HG02884 (cell line): ENCODE data around the gene XPR1.

ENCODE experiments used
- ATAC-seq: cut with Tn5 transposase; IDR thresholded peaks from one replicate; pipeline ENCODE4 v1.9.1; 2021; ENCODE audit warnings: mild to moderate bottlenecking, moderate library complexity; ENCODE audit not compliant: unreplicated experiment

XPR1 gene

DNA sequence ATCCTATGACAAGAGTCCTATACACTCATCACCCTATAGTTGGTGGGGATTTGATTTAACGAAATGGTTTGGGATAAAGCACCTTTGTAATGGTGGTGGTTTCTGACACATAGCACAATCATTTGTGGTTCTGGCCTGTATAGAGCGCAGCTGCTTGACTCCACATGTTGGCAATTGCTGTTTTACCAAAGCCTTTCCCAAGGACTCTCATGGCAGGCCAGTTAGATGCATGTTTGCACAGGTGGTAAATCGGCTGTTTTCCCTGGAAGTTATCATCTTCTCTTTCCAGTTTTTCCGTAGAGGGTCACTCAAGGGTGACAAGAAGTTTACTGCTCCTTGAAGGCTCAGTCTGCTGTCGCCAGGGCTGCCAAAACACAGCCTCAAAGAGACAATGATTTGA is 17.1 kb upstream of the XPR1 start:
- no peak for ATAC-seq

DNA sequence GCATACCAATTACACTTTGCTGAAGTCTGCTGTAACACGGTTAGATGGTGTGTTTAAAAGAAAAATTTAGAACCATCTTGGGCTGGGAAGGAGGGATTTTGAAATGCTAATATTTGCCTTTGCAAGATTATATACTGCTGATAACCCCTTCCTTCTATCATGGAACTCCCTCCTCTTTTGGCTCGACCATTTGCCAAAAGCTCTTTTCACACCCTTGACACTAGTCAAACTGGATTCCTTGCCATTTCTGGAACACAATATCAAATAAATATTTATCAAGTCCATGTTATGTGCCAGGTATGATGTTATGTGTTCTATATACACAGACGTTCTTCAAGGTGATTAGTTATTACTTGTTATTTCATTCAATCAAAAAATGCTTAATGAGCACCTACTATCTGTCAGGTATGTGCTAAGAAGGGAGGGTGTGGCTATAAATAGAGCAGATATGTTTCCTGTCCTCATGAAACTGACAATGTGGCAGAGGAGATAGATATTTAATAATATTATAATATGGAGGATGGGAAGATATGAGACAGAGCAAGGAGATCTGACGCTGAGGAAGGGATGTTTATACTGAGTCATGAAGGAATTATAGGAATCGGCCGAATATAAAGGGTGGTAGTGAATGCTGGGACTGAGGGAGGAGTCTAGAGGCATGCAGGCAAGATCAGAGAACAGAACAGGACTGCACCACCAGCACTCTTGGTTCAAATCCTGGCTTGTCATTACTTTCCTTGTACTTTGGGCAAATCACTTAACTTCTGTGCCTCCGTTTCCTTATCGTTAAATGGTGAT is 16.1 kb upstream of the XPR1 start:
- ATAC-seq = no peak

DNA sequence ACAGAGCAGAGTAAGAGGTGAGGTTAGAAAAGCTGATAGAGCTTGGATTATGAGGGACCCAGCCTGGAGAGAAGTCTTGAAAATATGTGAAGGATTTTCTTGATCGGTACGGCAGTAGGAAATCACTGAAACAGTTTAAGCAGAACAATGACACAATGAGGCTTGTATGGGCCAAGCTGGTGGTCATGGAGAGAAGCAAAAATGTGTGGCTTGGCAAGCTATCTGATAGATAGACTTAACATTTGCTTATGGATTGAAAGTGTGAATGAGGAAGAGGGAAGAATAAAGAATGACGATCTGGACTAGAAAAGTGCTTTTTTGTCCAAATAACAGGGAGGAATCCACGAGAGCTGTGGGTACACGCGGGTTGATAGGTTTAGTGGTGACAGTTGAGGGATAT is 15.4 kb upstream of the XPR1 start:
- ATAC-seq = no peak

DNA sequence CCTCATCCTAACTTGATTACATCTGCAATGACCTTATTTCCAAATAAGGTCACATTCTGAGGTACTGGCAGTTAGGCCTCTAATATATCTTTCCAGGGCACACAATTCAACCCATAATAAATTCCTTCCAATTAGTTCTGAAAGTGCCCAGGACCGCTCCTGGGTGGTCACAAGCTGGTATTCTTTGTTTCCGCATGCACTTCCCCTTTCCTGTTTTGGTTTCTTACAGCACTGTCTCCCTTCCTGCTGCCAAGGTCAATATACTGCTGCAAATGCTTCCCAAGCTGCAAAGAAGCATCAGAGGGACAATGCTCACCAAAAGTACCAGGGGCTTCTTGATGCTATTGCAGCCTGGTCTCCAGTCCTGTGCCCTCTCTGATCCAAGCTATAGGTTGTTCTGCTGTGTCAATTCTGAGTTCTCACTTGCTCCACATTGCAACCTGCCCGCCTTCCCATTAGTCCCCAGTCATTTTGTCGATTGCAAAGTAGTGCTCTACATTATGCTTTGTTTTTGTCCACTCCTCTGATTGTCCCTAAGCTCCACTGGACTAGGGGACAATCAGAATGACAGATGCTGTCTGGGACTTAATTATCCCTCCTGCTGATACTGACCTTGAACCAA is 13.9 kb upstream of the XPR1 start:
- no peak for ATAC-seq

DNA sequence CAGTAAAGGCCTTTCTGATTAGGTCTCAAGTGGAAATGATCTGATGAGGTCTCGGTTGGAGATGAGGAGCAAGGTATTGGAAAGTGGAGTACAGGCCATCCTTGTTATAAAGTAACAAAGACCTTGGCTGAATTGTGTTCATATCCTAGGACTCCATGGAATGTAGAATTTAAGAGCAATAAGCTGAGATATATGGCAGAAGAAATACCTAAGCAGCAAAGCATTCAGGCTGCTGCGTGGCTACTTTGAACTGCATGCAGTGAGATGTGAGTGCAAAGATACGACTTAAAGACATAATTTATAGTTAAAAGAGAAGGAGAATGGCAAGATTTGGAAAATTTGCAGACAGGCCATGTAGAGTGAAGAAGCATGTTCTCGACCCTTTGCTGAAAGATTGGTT is 11.2 kb upstream of the XPR1 start:
- ATAC-seq = no peak

DNA sequence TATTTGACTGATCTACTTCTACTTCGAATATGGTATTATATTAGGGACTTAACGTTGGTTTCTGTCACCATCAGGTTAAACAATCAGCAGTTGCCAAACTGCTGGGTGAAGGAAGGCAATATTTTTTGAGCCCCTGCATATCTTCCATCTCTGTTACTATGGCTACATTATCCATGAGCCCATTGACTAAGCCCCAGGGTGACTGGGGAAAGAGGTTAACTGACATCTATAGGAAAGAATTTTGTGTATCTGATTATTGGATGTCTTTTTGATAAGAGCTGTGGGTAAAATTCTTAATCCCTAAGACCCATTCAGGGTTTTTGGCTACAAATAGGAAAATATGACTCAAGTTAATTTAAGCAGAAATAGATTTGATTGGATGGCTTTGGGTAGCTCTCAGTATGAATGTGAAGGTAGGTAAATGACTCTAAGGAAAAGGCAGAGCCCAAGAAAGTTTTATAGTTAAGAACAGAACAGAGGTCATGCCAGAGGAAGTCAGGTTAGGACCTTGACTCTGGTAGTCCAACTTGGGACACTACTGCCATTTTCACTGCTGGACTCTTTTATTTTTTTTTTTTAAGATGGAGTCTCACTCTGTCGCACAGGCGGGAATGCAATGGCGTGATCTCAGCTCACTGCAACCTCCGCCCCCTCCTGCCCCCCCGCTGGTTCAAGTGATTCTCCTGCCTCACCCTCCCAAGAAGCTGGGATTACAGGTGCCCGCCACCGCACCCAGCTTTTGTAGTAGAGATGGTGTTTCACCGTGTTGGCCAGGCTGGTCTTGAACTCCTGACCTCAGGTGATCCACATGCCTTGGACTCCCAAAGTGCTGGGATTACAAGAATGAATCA is 8.9 kb upstream of the XPR1 start:
- no peak for ATAC-seq

DNA sequence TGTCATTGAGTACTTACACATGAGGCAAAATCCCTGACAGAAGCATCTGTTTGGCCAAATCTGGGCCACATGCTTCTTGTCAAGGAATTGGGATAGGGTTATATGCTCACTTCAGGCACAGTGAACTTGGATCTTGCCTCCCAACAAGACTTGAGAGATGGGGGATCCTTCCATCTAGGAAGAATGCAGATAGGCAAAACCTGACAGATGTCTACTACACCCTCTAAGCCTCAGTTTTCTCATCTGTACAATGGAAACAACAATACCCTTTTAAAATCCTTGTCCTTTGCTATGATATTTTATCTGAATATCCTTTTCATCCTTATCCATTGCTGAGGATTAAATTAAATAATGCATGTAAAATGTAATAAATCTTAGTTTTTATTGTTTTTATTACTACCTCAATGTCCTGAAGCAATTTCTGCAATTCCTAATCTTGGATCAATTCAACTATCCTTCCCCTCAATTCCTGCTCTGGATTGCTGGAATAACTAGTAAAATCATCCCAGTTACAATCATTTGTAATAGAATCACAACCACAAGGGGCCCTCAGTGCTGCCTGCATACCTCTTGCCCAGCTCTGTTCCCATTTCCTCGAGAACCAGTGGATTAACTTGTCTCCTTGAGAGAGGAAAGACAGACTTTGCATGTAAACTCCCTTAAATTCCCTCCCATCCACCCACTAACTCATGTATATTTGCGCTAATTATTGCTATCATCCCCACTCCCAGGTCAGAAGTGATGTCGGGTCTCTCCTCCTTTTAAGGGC is 8.1 kb upstream of the XPR1 start:
- no peak for ATAC-seq

DNA sequence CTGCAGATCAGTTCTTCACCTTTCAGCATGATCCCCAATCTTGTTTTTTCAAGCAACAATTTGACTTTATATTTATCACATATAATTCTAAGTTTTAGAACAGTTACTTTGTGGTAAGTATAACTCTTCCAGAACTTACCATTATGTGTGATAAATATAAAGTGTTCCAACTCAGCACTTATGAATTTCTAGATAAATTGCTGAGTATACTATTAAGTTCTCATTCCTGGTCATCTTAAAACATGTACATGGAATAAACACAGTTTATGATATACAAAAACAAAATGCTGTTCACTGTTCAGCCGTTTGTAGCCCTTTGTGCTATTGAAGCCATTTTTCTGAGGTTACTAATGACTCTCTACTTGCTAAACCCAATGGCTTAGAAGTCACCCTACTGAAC is 5.1 kb upstream of the XPR1 start:
- ATAC-seq = no peak

DNA sequence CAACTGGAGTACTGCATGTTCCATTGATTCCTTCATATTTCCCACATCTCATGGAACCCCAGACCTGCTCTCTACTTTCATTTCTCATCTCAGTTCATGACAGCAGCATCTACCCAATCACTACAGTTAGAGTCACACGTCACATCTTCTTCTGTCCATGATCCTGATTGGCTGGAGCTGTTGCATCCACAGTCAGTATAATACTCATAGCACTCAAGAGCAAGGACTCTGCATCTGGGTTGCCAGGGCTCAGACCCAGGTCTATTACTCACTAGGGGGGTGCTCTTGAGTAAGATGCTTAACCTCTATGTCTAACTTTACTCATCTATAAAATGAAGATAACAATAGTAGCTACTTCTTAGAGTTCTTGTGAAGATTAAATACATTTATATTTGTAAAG is 4.4 kb upstream of the XPR1 start:
- no peak for ATAC-seq

DNA sequence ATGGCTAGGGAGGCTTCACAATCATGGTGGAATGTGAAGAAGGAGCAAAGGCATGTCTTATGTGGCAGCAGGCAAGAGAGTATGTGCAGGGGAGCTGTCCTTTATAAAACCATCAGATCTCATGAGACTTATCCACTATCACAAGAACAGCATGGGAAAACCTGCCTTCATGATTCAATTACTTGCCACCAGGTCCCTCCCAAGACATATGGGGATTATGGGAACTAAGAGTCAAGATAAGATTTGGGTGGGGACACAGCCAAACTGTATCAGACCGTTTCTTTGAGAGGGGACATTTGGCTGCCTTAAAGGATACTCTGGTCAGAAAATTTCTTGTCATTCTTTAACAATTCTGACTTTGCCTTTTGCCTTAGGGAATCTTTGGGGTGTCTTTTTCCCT is 3.2 kb upstream of the XPR1 start:
- ATAC-seq = no peak

DNA sequence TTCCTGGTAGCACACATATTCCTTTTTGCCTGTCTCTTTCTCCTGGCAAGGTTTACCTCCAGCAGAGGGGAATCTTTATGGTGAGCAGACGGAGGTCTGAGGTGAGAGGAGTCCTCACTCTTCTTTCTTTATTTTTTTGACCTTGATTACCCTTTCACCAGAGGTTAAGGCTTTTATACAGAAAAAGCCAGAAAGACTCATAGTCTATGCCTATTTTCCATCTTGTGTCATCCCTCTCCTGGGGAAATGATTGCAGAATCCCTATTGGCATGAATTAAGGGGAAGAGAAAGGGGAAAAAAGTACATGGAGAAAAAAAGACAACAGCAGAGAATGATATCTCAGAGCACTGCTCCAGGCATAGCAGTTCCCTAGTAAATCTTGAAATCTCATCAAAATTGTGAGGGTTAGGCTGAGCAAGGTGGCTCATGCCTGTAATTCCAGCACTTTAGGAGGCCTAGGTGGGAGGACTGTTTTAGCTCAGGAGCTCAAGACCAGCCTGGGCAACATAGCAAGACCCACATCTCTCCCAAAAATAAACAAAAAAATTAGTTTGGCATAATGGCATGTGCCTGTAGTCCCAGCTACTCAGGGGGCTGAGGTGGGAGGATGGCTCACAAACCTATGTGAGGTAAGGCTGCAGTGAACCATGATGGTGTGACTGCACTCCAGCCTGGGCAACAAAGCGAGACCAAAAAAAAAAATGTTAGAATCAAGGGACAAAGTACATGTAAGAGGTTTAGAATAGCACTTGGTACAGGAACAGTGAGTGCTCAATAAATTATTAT is 1.2 kb upstream of the XPR1 start:
- no peak for ATAC-seq

DNA sequence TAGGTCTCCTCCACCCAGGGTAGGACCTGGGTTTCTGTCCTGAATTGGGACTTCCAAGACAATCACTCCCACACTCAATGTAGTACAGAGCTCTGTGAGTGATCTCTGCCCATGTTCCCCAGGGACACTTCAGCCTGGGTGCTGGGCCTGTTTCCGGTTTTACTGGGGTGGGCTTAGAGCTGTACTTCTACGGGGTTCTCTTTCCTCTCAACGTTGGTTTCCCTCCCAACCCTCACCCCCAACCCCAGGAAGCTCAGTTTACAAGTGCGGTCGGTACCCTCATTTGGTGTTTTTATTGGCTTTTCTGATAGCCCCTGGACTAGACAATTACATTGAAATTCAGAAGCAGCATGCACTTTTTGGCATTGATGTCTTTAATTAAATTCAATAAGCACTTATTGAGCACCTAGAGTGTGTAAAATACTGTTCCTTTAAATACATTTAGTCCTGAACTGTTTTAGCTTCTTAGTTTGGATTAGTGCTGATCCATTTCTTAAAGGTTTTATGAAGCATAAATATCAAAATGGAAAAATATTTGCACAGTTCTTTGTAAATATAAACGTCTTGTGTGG is 542 bp upstream of the XPR1 start:
- no peak for ATAC-seq

DNA sequence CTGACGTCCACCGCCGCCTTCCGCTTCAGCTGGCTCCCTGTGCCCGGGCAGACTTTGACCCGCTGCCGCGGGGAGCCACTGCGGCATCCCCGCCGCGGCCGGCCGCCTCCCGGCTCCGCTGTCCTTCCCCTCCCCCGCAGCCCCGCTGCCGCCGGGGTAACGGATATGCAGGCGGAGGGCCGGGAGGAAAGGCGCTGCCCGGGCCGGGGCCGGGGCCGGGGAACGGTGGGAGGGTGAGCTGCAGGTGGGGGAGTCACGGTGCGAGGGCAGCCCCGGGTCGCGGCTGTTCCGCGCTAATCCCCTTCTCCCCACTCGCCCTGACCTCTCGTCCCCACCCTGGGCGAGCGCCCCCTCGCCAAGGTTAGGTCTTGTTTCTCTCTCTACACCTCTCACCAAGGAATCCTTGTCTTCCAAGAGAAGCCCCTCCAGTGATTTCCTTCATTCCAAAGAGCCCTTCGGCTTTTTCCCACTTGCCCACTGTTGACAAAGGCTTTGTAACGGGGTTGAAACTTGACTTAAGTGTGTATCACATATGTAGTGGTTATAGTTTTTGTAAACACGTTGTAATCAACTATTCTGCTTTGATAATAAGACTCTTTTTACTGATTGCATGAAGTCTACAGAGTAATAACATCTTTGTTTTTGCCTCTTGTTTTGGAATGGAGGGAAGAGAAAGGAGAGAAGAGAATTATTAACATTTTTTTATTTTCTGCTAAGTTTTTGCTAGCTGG is 669 bp downstream of the XPR1 start:
- ATAC-seq = peak; percentile 29

DNA sequence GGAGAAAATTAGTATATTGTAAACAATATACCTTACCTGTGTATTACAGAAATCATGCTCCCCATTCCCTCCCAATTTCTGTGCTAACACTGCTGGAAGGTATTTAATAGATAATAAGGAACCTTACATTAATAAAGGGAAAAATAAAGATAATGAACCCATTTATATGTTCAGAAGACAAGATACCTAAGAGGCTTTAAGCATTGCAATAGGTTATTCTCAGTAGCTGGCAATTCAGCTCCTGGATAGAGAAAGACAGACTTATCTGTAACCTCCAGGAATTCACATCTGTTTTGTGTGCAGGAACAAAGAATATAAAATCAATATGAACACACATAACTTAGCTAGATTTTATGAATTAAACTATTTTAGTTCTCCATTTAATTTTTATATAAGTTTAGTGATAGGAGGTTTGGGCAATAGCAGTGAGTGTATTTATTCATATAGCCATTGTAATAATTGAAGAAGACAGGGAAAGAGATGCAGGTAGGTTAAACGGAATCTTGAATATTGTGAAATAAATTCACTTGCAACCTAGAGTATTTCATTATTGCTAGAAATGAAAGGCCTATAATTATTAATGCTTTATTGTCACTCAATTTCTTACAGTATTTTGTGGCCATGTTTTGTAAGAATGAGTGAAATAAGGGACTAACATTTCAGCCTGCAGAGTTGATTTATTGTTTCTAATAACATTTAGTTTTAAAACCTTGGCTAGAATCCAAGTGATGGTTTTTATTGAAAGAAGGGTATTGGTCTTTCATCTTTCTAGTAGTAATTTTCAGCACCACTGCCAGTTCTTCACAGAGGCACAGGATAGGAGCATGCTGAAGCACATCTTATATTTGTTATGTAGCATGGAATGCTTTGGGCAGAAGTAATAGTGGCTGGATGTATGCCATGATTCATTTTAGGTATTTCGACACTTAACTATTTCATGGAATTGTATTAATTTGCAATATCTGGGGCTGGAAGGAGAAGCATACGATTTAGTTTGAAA is 1.5 kb downstream of the XPR1 start:
- ATAC-seq = no peak

DNA sequence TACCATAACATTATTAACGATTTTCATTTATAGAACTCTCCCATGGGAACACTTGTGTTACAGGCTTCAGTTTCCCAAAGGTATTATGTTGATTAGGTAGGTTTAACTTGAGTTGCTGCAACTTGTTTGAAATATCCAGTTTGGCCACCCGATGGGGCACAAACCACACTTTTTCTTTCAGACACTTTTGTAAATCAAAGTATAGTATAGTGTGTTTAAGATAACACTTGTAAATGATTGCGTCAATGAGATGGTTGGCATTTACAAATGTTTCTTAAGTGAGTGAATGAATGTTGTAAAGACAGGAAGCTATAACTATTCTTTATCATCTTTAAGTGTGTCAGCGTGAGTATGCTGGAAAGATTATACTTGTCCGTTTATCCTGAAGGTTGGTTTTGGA is 4.3 kb downstream of the XPR1 start:
- ATAC-seq = no peak

DNA sequence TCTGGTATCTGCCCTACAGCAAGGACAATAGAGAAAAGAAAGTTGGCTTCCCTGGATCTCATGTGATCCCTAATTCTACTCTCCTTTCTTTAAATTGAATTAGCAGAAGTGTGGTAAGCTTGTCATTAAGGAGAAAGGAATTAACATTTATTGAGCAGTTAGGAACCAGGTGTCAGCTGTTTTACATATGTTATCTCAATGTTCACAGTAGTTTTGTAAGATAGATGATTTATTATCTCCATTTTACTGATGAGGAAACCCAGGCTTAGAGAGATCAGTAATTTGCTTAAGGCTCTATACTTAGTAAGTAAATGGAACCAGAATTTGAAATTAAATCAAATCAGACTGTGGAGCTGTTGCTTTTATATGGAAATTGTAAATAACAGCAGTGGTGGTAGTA is 8.0 kb downstream of the XPR1 start:
- ATAC-seq = no peak

DNA sequence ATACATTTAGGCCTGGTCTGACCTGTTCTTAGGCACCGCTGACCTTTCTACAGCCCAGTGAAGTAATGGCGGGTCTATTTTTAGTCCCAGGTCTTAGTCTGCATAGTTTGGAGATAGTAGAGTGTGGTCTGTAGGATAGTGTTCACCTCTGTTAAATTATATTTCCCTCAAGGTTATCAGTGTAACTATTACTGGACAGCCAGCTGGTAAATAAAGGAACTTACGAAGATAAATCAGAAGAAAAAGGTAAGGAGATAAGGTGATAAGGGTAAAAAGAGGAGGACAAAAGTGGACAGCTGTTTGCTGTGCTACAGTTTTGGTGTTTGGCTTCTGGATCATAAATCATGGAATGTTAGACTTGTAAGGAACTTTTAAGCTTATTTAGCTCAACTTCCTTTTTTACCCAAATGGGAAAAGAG is 8.7 kb downstream of the XPR1 start:
- ATAC-seq = no peak

DNA sequence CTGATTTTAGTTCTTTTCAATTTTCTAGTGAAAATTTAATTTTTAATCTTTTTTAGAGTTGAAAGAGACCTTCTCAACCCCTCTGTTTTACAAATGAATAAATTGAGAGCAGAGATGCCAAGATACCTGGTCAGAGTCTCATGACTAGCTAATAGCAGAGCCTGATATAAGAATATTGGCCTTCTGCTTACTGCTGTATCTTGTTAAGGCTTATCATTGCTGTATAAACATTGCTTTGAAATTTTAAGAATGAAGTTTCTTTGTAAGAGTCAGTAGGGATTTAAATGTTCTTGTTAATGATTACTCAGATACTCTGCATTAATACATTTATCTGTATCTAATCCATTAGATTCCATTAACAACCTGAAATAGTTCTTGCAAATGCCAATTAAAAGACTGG is 9.8 kb downstream of the XPR1 start:
- no peak for ATAC-seq
